AG09319 (cell line): Measurements from ENCODE around the gene GSTA2.
"Not testable (repeated sequence)": the region's sequence is repeated elsewhere in the genome, so short reads cannot be mapped to it uniquely, and the experiment has no call there.

Source experiments
- DNase-seq: peaks from one replicate; pipeline ENCODE4 v3.0.0-alpha.2; 2010; ENCODE audit warnings: low read depth; ENCODE audit errors: extremely low read depth
- TF ChIP-seq, protein P1 (sequence below): IDR thresholded peaks from 2 replicates; pipeline ENCODE4 v1.5.1; 2011; ENCODE audit warnings: low read depth, mild to moderate bottlenecking, inconsistent platforms, low read length, moderate library complexity

Gene GSTA2

DNA sequence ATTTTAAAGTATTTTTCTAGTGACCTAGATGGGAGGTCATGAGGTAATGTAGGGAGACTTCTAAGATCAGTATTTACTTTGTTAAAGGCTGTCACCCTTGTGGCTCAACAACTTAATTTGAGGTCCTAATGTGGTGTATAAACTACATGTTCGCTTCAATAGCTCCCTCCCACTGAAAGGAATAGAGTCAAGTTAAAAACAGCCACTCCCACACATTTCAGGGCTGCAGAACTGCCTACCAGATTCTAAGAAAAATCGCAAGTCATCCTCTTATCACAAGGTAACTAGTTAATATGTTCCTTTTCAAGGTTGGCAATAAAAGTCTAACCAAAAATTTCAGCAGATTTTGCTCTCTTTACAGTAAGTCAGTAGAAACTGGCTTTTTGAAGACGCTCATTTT lies 25.2 kb upstream of the GSTA2 start:
- no peak for DNase-seq
- TF ChIP-seq, protein P1, sequence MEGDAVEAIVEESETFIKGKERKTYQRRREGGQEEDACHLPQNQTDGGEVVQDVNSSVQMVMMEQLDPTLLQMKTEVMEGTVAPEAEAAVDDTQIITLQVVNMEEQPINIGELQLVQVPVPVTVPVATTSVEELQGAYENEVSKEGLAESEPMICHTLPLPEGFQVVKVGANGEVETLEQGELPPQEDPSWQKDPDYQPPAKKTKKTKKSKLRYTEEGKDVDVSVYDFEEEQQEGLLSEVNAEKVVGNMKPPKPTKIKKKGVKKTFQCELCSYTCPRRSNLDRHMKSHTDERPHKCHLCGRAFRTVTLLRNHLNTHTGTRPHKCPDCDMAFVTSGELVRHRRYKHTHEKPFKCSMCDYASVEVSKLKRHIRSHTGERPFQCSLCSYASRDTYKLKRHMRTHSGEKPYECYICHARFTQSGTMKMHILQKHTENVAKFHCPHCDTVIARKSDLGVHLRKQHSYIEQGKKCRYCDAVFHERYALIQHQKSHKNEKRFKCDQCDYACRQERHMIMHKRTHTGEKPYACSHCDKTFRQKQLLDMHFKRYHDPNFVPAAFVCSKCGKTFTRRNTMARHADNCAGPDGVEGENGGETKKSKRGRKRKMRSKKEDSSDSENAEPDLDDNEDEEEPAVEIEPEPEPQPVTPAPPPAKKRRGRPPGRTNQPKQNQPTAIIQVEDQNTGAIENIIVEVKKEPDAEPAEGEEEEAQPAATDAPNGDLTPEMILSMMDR, result no peak

DNA sequence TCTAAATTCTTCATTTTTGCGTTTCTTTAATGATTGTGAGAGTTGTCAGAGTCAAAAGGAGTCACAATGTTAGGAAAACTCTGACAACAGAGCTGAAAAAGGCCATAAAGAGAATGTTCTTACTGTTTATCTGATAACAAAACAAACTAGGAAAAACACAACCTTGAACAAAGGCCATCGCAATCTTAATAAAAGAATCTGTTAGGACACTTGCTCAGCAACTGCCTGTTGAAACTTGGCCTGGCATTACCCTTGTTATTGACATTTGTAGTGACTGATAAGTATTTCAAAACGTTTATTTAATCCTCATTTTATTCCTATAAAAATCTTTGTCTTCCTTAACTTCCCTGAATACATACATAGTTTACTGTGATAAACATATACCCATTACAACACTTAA lies 24.6 kb upstream of the GSTA2 start:
- no peak for DNase-seq
- TF ChIP-seq, protein P1, result no peak

DNA sequence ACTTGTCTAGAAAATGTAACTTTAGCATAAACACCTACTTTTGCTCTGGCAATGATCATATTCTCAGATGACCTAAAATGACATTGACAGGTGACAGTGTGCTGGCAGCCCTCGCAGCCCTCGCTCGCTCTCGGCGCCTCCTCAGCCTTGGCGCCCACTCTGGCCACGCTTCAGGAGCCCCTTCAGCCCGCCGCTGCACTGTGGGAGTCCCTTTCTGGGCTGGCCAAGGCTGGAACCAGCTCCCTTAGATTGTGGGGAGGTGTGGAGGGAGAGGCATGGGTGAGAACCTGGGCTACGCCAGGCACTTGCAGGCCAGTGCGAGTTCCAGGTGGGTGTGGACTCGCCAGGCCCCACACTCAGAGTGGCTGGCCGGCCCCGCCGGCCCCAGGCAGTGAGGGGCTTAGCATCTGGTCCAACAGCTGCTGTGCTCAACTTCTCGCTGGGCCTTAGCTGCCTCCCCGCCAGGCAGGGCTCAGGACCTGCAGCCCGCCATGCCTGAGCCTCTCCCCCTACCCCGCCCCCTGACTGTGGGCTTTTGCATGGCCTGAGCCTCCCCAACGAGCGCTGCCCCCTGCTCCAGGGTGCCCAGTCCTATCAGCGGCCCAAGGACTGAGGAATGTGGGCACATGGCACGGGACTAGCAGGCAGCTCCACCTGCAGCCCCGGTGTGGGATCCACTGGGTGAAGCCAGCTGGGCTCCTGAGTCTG lies 23.1 kb upstream of the GSTA2 start:
- TF ChIP-seq, protein P1, result no peak
- no peak for DNase-seq

DNA sequence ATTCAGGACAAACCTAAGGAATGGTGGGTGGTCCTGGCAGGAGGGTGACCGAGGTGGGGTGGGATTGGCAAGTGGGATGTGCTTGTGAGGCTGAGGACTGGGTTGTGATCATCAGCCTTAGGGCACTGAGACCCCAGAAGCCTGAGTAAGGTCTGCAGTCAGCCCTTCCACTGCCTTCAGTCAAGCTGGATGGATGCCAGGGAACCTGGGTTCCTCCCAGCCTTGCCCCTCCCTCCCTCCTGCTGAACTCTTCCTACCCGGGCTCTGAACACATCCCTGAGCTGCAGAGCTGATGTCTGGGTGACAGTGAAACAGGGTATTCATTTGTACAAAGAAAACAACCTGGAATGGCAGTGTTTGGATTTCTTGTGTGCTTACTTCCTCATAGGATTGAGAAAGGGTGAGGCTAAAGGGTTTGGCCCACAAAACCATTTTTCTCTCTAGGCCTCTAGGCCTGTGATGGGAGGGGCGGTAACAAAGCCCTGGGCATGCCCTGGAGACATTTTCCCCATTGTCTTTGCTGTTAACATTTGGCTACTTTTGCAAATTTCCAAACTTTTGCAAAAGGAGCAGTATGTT lies 19.5 kb upstream of the GSTA2 start:
- not testable (repeated sequence) for DNase-seq

DNA sequence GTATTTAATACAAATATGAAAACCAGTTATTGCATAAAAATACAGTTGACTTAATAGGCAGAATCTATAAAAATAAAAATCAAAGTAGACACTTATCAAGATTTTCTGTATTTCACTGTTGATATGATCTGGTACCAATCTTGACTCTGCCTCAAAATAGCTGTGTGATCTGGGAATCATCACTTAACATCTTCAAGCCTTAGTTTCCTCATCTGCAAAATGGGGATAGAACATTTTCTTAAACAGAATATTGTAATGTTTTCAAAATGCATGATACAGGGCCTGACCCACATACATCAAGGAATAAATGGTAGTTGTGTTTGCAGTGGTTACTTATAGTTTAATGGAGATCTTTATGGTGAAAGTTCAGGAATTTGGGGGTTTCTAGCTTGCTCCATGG lies 18.9 kb upstream of the GSTA2 start:
- DNase-seq, result not testable (repeated sequence)

DNA sequence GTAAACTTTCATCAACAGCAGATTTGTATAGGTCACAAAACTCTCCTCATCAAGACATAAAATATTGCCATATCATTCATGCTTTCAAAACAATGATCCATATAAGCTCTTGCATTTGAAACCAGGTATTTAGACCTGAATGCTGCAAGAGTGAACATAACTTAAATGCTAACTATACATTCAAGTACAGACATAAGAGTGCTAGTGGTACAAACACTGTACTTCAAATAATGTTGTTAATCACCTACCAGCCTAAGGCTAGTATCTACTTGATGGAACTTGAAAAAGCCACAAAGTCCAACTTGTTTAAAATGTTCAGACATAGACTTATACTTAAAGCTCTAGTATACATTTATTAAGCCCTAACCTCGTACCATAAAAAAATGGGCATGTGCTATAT lies 16.0 kb upstream of the GSTA2 start:
- DNase-seq, result no peak
- TF ChIP-seq, protein P1, result no peak

DNA sequence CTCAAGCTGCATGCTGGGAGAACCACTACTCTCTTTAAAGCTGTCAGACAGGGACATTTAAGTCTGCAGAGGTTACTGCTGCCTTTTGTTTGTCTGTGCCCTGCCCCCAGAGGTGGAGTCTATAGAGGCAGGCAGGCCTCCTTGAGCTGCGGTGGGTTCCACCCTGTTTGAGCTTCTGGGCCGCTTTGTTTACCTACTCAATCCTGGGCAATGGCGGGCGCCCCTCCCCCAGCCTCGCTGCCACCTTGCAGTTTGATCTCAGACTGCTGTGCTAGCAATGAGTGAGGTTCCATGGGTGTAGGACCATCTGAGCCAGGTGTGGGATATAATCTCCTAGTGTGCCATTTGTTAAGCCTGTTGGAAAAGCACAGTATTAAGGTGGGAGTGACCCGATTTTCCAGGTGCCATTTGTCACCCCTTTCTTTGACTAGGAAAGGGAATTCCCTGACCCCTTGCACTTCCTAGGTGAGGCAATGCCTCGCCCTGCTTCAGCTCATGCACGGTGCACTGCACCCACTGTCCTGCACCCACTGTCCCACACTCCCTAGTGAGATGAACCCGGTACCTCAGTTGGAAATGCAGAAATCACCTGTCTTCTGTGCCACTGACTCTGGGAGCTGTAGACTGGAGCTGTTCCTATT lies 13.6 kb upstream of the GSTA2 start:
- DNase-seq, result not testable (repeated sequence)

DNA sequence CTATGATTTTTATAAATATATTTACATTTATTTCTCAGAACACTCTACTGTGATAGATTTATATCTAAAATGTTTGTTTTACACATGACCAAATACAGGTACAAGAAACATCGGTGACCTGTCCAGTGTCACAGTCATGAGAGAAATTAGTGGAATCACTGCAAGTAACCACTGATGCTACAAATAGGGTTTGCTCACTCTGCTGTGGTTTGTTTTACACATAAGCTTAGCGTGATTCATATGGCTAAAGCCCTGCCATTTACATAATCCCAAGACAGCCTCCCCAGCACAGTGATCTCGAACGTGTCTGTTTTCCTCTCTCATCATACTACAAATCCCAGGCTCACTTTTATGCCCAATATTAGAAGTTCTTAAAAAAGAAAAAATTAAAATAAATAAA lies 6.1 kb upstream of the GSTA2 start:
- DNase-seq, result not testable (repeated sequence)

DNA sequence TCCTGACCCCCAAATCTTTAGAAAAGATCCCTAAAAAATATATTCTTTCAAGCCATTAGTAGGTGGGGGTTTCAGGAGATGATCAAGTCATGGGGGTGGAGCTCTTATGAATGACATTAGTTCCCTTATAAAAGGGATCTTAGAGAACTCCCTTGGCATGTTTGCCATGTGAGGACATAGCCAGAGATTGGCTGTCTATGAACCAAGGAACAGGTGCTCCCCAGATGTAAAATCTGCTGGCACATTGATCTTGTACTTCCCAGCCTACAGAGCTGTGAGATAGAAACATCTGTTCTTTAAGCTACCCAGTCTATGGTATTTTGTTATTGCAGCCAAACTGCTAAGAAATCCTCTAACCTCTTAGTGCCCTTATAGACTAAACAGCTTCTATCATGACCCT lies 4.4 kb upstream of the GSTA2 start:
- DNase-seq, result not testable (repeated sequence)

DNA sequence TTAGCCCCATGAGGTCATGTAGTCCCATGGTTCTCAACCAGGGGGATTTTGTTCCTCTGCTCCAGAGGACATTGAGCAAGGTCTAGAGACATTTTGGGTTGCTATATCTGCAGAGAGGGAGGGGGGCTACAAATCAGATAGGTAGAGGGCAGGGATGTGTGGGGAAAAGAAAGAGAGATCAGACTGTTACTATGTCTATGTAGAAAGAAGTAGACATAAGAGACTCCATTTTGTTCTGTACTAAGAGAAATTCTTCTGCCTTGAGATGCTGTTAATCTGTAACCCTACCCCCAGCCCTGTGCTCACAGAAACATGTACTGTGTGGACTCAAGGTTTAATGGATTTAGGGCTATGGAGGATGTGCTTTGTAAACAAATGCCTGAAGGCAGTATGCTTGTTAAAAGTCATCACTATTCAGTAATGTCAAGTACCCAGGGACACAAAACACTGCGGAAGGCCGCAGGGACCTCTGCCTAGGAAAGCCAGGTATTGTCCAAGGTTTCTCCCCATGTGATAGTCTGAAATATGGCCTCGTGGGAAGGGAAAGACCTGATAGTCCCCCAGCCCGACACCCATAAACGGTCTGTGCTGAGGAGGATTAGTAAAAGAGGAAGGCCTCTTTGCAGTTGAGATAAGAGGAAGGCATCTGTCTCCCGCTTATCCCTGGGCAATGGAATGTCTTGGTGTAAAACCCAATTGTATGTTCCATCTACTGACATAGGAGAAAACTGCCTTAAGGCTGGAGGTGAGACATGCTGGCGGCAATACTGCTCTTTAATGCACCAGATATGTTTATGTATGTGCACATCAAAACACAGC lies 1.4 kb downstream of the GSTA2 start:
- not testable (repeated sequence) for DNase-seq
